Measurements from ENCODE around the gene ADI1.
"Not testable (repeated sequence)": the region's sequence is repeated elsewhere in the genome, so short reads cannot be mapped to it uniquely, and the experiment has no call there.

Gene ADI1

DNA sequence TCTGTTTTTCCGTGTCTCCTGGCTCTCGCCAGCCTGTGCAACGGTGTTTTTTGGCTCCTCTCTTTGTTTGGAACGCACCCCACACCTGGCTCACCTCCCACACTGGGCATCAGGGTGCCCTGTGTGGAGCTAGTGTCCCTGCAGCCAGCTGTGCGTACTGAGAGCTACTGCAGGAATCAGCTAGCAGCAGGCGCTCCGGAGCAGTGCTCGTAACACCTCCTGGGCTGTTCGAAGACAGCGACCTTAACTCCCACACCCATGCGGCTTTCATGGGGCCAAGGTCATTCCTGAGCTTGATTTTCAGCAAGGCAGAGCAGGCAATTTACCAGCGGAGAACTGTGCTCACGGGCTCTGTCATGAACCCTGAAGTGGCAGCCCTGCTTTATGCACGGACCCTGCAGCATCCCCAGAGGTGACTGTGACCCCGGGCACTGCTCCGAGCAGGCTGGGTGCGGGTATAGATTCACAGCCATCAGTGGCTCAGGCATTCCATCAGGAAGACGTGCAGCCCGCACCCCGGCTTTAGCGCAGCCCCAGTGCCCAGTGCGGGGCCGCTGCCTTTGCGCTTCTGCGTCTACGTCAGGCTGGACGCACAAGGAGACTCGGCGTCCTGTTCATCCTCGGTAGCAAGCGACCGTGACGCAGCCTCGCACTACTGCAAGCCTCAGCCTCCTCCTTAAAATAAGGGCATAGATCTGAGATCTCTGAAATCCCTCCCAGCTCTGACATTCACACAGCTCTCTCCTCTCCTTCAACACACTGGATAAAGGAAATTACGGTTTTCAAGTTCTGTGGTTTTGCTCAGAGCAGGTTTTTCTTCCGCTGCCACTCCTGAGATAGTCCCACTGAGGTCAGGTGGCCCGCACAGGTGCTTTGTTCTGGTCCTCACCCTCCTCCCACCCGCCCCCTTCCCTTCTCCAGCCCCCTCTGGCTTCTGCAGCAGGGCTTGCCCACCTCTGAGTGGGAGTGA lies 58.2 kb downstream of the ADI1 start:
- no peak for DNase-seq

- no peak for DNase-seq
Measured at GRCh38 chr2:3460156-3460555, 59.2 kb downstream of the ADI1 start.

- no peak for DNase-seq
Measured at GRCh38 chr2:3459185-3460015, 59.9 kb downstream of the ADI1 start.

- DNase-seq: no peak
Measured at GRCh38 chr2:3458396-3459184, 60.7 kb downstream of the ADI1 start.

DNA sequence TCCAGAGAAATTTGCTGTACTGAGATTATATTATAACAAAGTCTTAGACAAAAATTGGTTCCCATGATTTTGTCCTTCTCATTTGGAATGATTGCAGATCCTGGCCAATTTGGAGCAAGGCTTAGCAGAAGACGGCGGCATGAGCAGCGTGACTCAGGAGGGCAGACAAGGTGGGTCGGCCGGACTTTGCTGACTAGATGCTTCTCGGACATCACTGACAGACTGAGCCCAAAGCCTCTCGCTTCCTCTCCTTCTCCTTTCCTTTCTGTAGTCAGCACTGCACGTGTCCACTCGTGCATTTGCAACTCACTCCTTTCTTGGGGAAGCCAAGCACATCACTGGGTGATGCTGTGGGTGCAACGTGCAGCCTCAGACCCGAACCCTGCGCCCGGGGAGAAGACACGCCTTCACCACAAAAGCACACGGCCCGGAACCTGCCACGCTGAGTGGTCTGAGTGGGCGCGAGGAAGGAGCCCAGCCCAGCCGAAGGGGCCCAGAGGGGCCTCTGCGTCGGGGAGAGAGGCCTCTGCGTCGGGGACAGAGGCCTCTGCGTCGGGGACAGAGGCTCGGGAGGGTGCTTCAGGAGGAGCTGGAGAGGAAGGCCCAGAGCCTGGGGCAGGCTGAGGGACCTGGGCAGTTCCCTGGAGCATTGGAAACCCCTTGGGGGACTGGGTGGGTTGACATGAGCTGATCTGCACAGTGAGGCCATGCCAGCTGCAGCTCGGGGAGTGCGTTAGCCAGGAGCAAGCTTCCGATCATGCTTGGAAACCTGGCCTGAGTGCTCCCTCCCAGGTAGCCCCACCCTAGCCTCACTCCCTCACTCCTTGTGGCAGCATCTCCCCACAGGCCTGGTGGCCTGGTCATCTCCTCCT lies 61.6 kb downstream of the ADI1 start:
- DNase-seq: no peak

GRCh38 chr2:3456125-3456524 lies 63.2 kb downstream of the ADI1 start:
- DNase-seq: no peak

- DNase-seq: no peak
Measured at GRCh38 chr2:3454802-3455201, 64.5 kb downstream of the ADI1 start.

DNA sequence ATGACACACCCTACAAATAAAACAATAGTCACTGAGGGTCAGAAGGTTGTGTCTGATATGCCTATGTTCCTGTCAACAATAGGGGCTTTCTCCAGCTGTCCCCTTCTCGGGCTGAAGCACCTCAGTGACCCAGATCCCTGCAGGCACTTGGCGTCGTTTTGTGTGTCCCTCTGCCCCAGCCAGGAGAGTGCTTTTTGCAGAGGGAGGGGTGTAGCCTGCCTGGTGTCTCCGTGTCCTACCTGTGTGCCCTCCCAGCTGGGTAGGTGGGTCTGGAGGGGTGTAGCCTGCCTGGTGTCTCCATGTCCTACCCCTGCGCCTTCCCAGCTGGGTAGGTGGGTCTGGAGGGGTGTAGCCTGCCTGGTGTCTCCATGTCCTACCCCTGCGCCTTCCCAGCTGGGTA lies 65.3 kb downstream of the ADI1 start:
- DNase-seq: not testable (repeated sequence)

GRCh38 chr2:3453190-3453999 lies 65.9 kb downstream of the ADI1 start:
- no peak for DNase-seq

DNA sequence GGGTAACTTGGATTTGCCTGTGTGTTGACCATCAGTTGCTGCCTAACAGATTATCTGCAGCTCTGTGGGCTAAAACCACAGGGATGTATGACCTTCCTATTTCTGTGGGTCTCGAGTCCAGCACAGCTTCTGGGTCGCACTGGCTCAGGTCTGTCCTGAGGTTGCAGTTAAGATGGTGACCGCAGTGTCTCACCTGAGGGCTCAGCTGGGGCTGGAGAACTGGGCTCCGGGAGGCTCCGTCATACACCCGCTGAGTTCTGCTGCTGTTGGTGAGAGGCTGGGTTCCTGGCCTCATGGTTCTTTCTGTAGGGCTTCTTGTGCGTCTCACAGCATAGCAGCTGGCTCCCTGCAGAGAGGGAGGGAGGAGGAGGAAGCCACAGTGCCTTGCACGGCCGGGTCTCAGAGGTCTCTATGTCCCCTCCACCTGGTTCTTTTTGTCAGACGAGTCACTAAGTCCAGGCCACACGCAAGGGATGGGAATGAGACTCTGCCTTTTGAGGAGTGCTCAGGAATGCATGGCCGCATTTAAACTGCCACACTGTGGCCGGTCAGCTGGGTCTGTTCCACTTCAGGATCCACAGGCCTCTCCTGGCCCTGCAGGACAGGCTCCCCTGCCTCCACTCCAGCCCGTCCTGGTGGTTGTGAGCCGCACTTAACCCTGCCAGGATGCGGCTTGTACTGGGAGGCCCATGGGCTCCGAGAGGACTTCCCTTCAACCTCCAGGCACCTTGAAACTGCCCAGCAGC lies 67.2 kb downstream of the ADI1 start:
- DNase-seq: no peak

DNA sequence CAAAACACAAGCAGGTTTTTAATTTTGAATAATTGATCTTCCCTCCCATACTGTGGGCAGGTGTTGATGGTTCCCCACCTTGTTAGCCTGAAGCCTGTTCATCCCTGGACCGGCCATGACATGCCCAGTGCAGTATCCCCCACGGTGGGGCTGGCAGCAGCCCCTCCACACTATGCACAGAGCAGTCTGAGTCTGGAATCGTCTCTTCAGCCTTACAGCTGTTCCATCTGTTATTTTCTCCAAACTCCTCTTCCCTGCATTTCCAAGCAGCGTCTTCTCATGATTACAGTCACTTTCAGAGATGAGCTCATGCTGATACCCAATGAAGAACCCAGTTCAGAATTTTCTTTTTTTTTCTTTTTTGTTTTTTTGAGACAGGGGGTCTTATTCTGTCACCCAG lies 68.2 kb downstream of the ADI1 start:
- DNase-seq: no peak

DNA sequence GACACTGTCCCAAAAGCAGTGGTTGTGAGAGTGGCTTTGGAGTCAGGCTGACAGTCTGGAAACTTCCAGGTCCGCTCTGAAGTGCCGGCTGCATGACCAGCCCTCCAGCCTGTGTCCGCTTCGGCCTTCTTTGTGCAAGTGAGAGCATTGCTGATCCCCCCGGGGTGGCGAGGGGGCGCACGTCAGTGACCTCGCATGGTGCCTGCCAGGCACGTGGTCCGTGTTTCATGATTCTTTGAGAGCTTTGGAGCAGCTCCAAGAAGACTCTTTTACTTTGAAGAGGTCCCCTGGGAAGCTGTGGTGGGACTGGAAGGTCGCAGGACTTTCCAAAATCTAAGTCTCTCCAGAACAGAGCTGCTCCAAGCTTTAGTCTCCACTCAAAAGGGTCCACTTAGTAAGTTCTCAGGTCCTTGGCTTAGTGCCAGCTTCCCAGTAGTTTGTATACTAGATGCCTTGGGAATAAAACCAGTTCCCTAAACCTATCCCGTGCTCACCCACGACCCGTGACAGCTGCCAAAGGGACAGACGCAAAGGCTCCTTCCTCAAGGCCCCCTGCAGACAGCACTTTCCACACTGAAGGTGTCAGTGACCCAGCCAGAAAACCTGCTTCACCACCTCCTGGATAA lies 68.8 kb downstream of the ADI1 start:
- DNase-seq: no peak

GRCh38 chr2:3449936-3450335 lies 69.4 kb downstream of the ADI1 start:
- no peak for DNase-seq

DNA sequence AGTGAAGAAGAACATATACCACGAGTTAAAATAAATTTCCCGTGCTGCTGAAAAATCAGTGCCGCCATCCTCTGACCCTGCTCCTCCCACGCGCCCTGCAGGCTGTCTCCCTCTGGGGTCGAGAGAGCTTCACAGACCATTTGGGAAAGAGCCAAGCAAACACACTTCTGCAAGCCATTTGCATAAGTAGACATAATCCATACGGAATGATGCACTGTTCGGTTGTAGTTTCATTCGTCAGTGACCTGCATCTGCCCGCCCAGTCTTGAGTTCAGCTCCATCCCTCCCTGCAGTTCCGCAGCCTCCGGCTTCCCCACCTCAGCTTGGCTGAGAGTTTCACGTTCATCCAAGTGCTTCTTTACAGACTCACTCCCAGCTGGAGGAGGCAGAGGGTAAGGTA lies 70.2 kb downstream of the ADI1 start:
- DNase-seq: no peak

GRCh38 chr2:3448441-3448911 lies 70.9 kb downstream of the ADI1 start:
- DNase-seq: not testable (repeated sequence)

- no peak for DNase-seq
Measured at GRCh38 chr2:3447789-3448317, 71.5 kb downstream of the ADI1 start.

Data from activated naive CD4-positive, alpha-beta T cell treated with anti-CD3 and anti-CD28 coated beads, Interleukin-2, amount 50 U/mL, for 16 hours (primary cell).